HL-60 (cell line): ENCODE results near the gene MEMO1.
"Not testable (repeated sequence)": the region's sequence is repeated elsewhere in the genome, so short reads cannot be mapped to it uniquely, and the experiment has no call there.

ENCODE experiments used
- DNase-seq, 2 experiments: peaks; one replicate each; pipeline ENCODE4 v3.0.0-alpha.2; 2010 to 2020; ENCODE audit warnings: low read depth in 1 of 2, low spot score in 1 of 2
- H3K27ac ChIP-seq: fragments of 250-450 bp; sonication (Bioruptor Pico); replicated peaks from 2 replicates; pipeline ENCODE4 v1.5.1; 2020; ENCODE audit warnings: mild to moderate bottlenecking, moderate library complexity
- H3K27me3 ChIP-seq: fragments of 250-450 bp; sonication (Bioruptor Pico); 2 replicates; pipeline ENCODE4 v1.5.1; 2021; ENCODE audit warnings: mild to moderate bottlenecking, moderate library complexity; ENCODE audit not compliant: insufficient read depth, poor library complexity, severe bottlenecking
- H3K4me3 ChIP-seq: replicated peaks from 2 replicates; pipeline ENCODE4 v1.5.1; 2011; ENCODE audit warnings: mild to moderate bottlenecking, control low read depth, low read length; ENCODE audit not compliant: insufficient read depth
- CTCF ChIP-seq: IDR thresholded peaks from one replicate; pipeline ENCODE4 v1.5.1; 2011; ENCODE audit warnings: low read length, control low read depth, inconsistent platforms; ENCODE audit not compliant: insufficient read depth
- GABPA ChIP-seq: IDR thresholded peaks from 2 replicates; pipeline ENCODE4 v1.6.1; 2012; ENCODE audit warnings: low read depth
- POLR2AphosphoS5 ChIP-seq: IDR thresholded peaks from 2 replicates; pipeline ENCODE4 v1.6.1; 2012; ENCODE audit warnings: low read depth
- REST ChIP-seq: IDR thresholded peaks from 2 replicates; pipeline ENCODE4 v1.6.1; 2012; ENCODE audit warnings: low read depth; ENCODE audit not compliant: insufficient replicate concordance
- SPI1 ChIP-seq: IDR thresholded peaks from 2 replicates; pipeline ENCODE4 v1.6.1; 2012; ENCODE audit warnings: low read depth, mild to moderate bottlenecking, borderline replicate concordance

The MEMO1 gene

GRCh38 chr2:31973665-31974064 is 37.1 kb downstream of the MEMO1 start:
- no peak for TF ChIP-seq REST
- TF ChIP-seq CTCF, result no peak
- TF ChIP-seq SPI1, result no peak
- TF ChIP-seq POLR2AphosphoS5, result no peak
- TF ChIP-seq GABPA, result no peak
- Histone ChIP-seq H3K27ac (no peak overlapping the region), H3K4me3 (no peak overlapping the region), H3K27me3 (no peaks in the 10 kb centered on the region)
- DNase-seq, result no peak

- DNase-seq, result no peak
- Histone ChIP-seq H3K27ac (no peak overlapping the region), H3K4me3 (no peak overlapping the region), H3K27me3 (no peaks in the 10 kb centered on the region)
- TF ChIP-seq REST, result no peak
These were observed 38.7 kb downstream of the MEMO1 start for GRCh38 chr2:31972059-31972458.

DNA sequence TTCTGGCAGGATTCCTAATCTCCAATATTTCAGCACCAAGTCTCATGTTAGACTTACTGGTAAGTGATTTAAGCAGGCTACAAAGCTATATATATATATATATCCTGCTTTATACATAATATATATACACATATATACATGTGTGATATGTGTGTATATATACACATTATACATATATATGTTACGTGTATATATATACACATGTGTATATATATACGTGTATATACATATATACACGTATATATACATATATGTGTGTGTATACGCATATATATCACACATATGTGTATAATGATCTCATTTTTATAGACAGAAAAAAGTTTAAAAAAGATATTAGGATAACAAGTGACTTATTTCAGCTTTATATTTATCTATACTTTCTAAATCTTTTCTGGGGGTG is 41.6 kb downstream of the MEMO1 start:
- TF ChIP-seq CTCF, result no peak
- no peak for TF ChIP-seq POLR2AphosphoS5
- TF ChIP-seq REST, result no peak
- TF ChIP-seq GABPA, result no peak
- TF ChIP-seq SPI1, result no peak
- Histone ChIP-seq H3K27ac (no peak overlapping the region), H3K27me3 (no peaks in the 10 kb centered on the region), H3K4me3 (no peak overlapping the region)
- DNase-seq, result no peak

GRCh38 chr2:31967790-31968189 is 43.0 kb downstream of the MEMO1 start:
- TF ChIP-seq POLR2AphosphoS5 (no peak), CTCF (no peak), SPI1 (no peak), REST (no peak), GABPA (no peak)
- H3K4me3 ChIP-seq, result no peak overlapping the region
- H3K27me3 ChIP-seq, result no peaks in the 10 kb centered on the region
- H3K27ac ChIP-seq, result no peak overlapping the region
- no peak for DNase-seq

DNA sequence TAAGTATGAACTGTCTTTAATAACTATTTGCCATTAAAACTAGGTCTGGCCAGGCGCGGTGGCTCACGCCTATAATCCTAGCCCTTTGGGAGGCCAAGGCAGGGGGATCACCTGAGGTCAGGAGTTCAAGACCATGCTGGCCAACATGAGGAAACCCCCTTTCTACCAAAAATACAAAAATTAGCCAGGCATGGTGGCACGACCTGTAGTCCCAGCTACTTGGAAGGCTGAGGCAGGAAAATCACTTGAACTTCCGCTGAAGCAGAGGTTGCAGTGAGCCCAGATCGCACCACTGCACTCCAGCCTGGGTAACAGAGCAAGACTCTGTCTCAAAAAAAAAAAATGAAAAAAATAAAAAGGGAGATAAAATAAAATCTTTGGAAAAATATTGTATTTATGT is 44.4 kb downstream of the MEMO1 start:
- H3K27ac ChIP-seq, H3K4me3 ChIP-seq, H3K27me3 ChIP-seq, DNase-seq: not testable (repeated sequence)
